Small intestine (tissue), 7 donors: ENCODE measurements around the gene HMG20A. TPM values are rescaled to one million over a fixed set of nuclear protein-coding genes. Genes with fewer than 3 reads are reported as not detected.

Experiments used
- DNase-seq, 2 donors: peaks; one replicate each; pipeline versions ENCODE4 v3.0.0 to v3.0.0-alpha.2; 2013
- FAIRE-seq: peaks from 2 replicates; lab custom pipeline; 2012; peaks lifted over from hg19 to GRCh38; lab: Jason Lieb, UNC
- H3K27ac ChIP-seq, 3 donors: one replicate each; pipeline ENCODE4 v1.5.1; 2013; ENCODE audit warnings: low read length in 2 of 3, mild to moderate bottlenecking in 2 of 3, control low read depth in 1 of 3, inconsistent platforms in 1 of 3, low read depth in 1 of 3, moderate library complexity in 1 of 3
- H3K27me3 ChIP-seq, 3 donors: one replicate each; pipeline ENCODE4 v1.6.1; 2013; ENCODE audit warnings: low read length in 3 of 3, inconsistent platforms in 1 of 3; ENCODE audit not compliant: control insufficient read depth in 3 of 3, insufficient read depth in 3 of 3
- H3K36me3 ChIP-seq, 3 donors: one replicate each; pipeline ENCODE4 v1.6.1; 2013; ENCODE audit warnings: low read length in 3 of 3, inconsistent platforms in 1 of 3, low read depth in 1 of 3, mild to moderate bottlenecking in 1 of 3, moderate library complexity in 1 of 3; ENCODE audit not compliant: control insufficient read depth in 3 of 3, insufficient read depth in 2 of 3
- H3K4me1 ChIP-seq, 3 donors: one replicate each; pipeline ENCODE4 v1.6.1; 2013; ENCODE audit warnings: low read length in 2 of 3, inconsistent platforms in 1 of 3, low read depth in 1 of 3, mild to moderate bottlenecking in 1 of 3, moderate library complexity in 1 of 3; ENCODE audit not compliant: control insufficient read depth in 3 of 3, insufficient read depth in 2 of 3
- H3K4me3 ChIP-seq, 3 donors: one replicate each; pipeline ENCODE4 v1.5.1; 2013; ENCODE audit warnings: low read length in 3 of 3, control low read depth in 1 of 3, inconsistent platforms in 1 of 3, low read depth in 1 of 3, mild to moderate bottlenecking in 1 of 3, moderate library complexity in 1 of 3
- H3K9me3 ChIP-seq, 2 donors: one replicate each; pipeline ENCODE4 v1.6.1; 2013; ENCODE audit warnings: low read depth in 1 of 2, low read length in 1 of 2; ENCODE audit not compliant: control insufficient read depth in 2 of 2, insufficient read depth in 1 of 2
- WGBS, 3 donors: extraction: QIAGEN DNeasy Blood & Tissue Kit; methylation state at CpG; one replicate each; pipeline ENCODE4 v1.1.7; 2013; 5-methylcytosine and 5-hydroxymethylcytosine counted together
- polyA plus RNA-seq, 4 donors: library from polyadenylated mRNA; stranded (reverse) in 3 of 4; unstranded in 1 of 4; fragments of 200-250 nt in 3 of 4; fragments of 120-200 nt in 1 of 4; gene quantifications; one replicate each; pipeline versions ENCODE4 v1.2.1 to v1.2.3, GENCODE V29; 2013
- donor health status: healthy with polysubstance abuse.
- donor health status: control.
- donor health status: control.
- donor health status: Bipolar disorder and iron deficiency.
- donor health status: healthy.

Gene HMG20A
- polyA plus RNA-seq, 4 donors = 6.5 to 37.4 (median 10.5) TPM

DNA sequence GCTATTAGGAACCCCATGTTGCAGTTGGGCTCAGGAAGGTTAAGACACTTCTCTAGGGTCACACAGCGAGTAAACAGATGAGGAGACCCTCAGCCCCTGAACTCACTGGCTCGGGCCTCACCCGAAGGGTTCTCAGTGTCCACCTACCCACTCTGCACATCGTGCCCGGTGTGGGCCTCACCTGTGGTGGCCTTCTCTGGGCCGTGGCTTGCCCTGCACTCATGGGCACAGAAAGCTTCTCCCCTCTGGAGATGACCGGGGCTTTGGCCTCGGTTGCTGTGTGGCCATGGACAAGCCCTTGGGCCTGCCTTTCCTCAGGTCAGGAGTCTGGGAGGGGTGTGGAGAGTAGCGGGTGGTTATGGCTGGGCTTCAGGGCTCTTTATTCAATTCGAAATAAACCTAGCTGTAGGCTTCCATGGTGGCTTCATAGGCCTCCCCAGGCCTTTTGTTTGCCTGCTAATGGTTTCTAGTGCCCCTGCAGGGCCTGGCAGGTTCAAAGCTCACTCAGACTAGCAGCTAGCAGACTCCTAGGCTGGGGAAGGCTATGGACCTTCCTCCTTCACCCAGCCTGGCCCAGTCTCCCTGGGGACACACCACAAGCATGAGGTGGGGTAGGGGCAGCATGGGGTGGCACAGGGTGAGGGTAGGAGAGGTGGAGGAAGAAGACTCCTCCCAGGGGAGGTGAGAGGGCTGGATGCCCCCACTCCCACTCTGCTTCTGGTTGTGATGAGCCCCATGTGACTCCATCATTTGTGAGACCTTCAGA, 108.9 kb downstream of the HMG20A start:
- 83 to 90% (median 84%) methylated on average over 10 of the region's 10 CpGs for WGBS, 3 donors
- Histone ChIP-seq H3K27ac (no peak overlapping the region), H3K9me3 (no peaks in the 10 kb centered on the region), H3K36me3 (no peaks in the 10 kb centered on the region), H3K4me1 (peaks cover 0 to 38% (median 0%) of the 10 kb centered on the region in 3 donors), H3K27me3 (no peaks in the 10 kb centered on the region), H3K4me3 (no peak overlapping the region)
- DNase-seq (no peak), FAIRE-seq (no peak)

DNA sequence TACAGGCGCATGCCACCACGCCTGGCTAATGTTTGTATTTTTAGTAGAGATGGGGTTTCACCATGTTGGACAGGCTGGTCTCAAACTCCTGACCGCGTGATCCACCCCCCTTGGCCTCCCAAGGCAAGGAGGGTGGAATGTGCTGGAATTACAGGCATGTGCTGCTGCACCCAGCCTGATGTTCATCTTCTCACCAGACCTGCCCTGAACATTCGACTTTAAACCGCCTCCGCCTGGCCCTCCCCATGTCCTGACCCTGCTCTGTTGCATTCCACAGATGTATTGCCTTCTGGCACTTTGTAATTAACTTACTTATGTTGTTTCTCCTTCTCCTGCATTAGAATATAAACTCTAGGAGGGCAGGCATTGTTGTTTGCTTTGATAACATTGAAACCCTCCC, 109.9 kb downstream of the HMG20A start:
- H3K4me1 ChIP-seq = peaks cover 0 to 38% (median 0%) of the 10 kb centered on the region in 3 donors
- WGBS, 3 donors = 81 to 93% (median 85%) methylated on average over 7 of the region's 7 CpGs

DNA sequence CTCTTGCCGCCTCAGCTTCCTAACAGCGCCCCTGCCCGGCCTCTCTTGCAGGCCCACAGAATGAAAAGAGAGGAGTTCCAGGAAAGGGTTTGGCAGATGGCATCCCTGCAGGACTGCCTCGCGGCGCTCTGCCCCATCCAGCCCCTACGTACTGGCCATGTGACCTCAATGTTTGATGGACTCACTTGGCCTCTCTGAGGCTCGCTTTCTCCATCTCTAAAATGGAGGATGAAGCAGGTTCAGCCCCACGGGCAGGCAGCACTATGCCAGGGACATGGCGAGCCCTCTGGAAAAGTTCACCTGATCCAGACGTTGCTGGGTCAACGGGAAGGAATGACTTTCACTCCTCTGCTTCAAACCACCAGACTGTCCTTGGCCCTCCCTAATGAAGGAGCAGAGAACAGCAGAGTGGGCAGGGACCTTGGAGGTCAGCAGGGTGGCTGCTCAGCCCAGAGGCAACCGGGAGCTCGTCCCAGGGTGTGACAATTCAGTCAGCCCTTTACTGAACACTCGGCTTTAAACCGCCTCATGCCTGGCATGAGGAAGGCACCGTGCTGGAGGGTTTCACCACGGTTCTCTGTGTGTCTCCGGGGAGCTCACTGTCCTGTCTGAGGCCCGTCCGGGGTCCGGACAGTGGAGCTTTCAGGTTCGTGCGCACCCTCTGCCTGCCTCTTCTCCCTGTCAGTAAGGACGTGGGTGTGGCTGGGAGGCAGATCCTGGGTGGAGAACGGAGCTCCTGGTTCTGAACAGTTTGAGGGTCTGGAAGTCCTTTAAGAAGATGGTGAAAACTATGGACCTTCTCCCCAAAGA, 110.7 kb downstream of the HMG20A start:
- WGBS, 3 donors = 89 to 90% (median 89%) methylated on average over 26 of the region's 26 CpGs

More for the DNA sequence above, 109.9 kb downstream of the HMG20A start:
- no peaks in the 10 kb centered on the region for H3K9me3 ChIP-seq
- no peak overlapping the region for H3K27ac ChIP-seq
- H3K4me3 ChIP-seq = no peak overlapping the region
- DNase-seq = no peak
- H3K27me3 ChIP-seq = no peaks in the 10 kb centered on the region
- no peak for FAIRE-seq
- no peaks in the 10 kb centered on the region for H3K36me3 ChIP-seq

DNA sequence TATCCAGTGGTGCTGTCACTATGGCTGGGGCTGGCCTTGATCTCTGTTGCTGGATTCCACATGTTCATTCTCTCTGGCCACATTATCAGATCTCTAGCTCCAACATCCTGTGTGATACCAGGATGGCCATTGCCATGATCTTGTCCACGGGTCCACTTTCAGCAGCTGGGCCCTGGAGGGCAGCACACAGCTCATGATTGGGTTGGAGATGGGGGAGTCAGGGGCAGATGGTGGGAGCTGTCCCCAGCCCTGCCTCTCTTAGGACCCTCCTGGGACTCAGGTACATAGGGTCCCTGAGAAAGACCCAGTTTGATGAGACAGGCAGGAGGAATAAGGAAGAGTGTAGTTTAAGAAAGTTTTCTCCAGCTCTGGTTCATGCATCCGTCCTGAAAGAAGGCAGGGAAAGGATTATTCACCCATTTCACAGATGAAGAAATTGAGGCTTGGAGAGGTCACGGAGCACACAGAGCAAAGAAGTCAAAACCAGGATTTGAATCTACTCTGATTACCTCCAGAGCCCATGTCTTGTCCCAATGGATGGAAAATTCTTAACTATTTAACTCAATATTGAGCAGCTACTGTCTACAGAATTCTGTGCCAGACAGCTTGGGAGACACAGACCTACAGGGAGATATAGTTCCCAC, 111.5 kb downstream of the HMG20A start:
- H3K27me3 ChIP-seq = no peaks in the 10 kb centered on the region
- no peak overlapping the region for H3K4me3 ChIP-seq
- 79 to 92% (median 90%) methylated on average over 3 of the region's 3 CpGs for WGBS, 3 donors
- no peak for FAIRE-seq
- H3K27ac ChIP-seq = no peak overlapping the region
- H3K4me1 ChIP-seq = peaks cover 0 to 42% (median 0%) of the 10 kb centered on the region in 3 donors
- DNase-seq = no peak
- no peaks in the 10 kb centered on the region for H3K36me3 ChIP-seq
- H3K9me3 ChIP-seq = no peaks in the 10 kb centered on the region

More for the DNA sequence above, 110.7 kb downstream of the HMG20A start:
- no peaks in the 10 kb centered on the region for H3K36me3 ChIP-seq
- no peak for FAIRE-seq
- no peaks in the 10 kb centered on the region for H3K9me3 ChIP-seq
- no peak for DNase-seq
- peaks cover 0 to 45% (median 0%) of the 10 kb centered on the region in 3 donors for H3K4me1 ChIP-seq
- H3K27ac ChIP-seq = no peak overlapping the region
- no peak overlapping the region for H3K4me3 ChIP-seq
- no peaks in the 10 kb centered on the region for H3K27me3 ChIP-seq

DNA sequence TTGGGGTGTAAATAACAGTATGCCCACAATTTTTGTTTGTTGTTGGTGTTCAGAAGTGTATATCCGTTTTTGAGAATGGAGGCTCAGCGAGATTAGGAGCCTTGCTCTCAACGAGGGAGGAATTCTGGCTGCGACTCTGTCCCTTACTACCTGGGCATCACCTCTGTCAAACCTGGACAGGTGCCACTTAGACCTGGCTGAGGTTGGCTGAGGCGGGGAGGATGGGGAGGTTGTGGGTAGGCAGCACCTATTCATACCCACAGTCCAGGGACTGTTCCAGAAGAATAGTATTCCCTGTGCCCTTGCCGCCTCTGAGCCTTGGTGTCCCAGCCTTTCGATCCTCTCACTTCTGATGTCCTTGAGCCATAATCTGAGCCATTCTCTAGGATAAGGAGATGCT, 112.2 kb downstream of the HMG20A start:
- peaks cover 0 to 38% (median 0%) of the 10 kb centered on the region in 3 donors for H3K4me1 ChIP-seq
- DNase-seq (no peak), FAIRE-seq (no peak)
- 66 to 72% (median 68%) methylated on average over 7 of the region's 7 CpGs for WGBS, 3 donors
- no peak overlapping the region for H3K4me3 ChIP-seq
- no peaks in the 10 kb centered on the region for H3K9me3 ChIP-seq
- no peaks in the 10 kb centered on the region for H3K36me3 ChIP-seq
- no peak overlapping the region for H3K27ac ChIP-seq
- no peaks in the 10 kb centered on the region for H3K27me3 ChIP-seq

DNA sequence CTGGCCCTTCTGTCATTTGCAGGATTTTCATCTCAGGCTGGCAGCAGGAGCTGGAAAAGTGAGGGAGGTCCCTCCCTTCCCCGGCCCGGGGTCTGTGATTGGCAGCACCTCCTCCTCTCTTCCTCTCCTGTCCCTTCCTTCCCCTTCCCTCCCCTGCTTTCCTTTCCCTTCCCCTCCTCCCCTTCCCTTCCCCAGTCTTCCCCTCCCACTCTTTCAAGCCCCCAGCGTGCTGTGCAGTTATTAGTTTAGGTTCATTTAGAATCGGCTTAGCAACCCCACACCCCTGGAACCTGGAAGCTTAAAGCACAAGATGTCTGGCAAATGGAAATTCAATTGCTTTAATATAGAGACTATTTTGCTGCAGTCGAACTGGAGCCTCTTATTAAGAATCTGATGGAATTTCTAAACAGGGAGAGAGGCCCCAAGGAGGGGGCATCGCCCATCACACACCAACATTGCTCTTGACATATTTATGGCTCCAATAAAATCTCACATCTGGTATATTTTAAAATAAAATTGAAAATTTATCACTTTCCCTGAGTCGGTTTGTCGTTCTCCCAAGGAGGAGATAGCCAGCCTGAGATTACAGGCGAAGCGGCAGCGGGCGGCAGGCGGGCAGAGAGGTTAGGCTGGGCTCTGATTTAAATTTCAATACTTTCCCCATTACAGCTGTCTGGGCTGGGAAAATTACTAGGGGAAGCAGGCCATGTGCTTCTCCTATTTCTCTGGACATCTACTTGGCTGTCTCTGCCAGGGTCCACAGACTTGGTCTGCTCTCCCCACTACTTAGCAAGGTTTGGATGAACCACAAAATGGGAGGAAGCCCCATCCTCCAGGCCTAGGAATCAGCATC, 113.1 kb downstream of the HMG20A start:
- H3K27me3 ChIP-seq = no peaks in the 10 kb centered on the region
- DNase-seq = no peak
- H3K4me1 ChIP-seq = peaks cover 0 to 28% (median 0%) of the 10 kb centered on the region in 3 donors
- FAIRE-seq = no peak
- WGBS, 3 donors = 59 to 70% (median 69%) methylated on average over 13 of the region's 13 CpGs
- no peak overlapping the region for H3K4me3 ChIP-seq
- H3K27ac ChIP-seq = no peak overlapping the region
- H3K36me3 ChIP-seq = no peaks in the 10 kb centered on the region
- H3K9me3 ChIP-seq = no peaks in the 10 kb centered on the region
